Urothelium cell line (cell line): Measurements from ENCODE around the gene BZW1.

Experiments used
- DNase-seq: peaks from one replicate; pipeline ENCODE4 v3.0.0; 2011; ENCODE audit warnings: low spot score, mixed read lengths
- FAIRE-seq: peaks from 2 replicates; lab custom pipeline; 2011; peaks lifted over from hg19 to GRCh38; lab: Jason Lieb, UNC

The BZW1 gene

DNA sequence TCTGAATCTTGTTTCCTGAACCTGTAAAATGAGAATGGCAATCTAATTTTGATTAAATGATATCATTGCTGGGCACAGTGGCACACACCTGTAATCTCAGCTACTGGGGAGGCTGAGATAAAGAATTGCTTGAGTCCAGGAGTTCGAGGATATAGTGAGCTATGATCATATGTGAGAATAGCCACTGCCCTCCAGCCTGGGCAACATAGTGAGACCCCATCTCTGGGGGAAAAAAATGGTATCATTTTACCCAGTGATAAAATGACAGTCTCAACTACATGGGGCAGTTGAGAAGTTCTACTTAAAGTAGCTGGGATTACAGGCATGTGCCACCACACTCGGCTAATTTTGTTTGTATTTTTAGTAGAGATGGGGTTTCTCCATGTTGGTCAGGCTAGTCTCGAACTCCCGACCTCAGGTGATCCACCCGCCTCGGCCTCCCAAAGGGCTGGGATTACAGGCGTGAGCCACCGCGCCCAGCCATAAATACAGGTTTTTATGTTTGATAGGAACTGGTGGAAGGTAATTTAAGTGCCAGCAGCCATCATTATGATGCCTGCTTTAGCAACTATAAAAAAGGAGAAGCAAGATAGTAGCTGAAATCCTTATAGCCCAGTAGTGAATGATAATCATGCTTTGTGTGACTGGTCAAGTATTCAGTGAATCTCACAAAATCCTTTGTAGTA is 17.0 kb downstream of the BZW1 start:
- no peak for FAIRE-seq
- DNase-seq, result no peak

DNA sequence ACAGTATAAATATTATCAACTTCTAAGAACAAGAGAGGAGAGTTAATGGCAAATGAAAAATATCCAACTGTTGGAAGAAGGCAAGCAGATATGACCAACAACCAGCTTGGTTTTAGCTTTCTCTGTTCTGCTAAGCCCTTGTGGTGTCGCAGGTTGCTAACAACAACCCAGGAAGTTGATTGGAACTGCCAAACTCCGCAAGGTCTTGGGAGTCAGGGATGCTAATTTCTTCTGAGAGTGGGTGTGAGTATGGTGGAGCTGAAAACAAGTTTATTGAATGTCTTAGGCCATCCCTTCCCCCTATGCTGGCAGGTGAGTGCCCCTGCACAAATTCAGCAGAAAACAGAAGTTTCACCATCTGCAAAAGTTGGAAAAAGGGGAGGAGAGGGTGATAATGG is 17.5 kb downstream of the BZW1 start:
- DNase-seq (no peak), FAIRE-seq (no peak)

DNA sequence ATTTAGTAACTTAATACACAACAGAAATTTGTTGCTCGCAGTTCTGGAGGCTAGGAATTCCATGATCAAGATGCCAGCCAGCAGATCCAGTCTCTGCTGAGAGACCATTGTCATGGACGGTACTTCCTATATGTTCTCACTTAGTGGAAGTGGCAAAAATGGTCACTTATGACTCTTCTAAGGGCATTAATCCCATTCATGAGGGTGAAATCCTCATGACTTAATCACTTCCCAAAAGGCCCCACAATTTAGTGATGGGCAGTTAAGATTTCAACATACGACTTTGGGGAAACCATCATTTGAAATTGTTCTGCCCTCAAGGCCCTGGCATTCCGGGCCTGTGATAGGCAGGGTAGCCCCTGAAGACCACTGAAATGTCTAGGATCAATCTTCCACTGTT is 23.0 kb downstream of the BZW1 start:
- FAIRE-seq, result no peak

DNA sequence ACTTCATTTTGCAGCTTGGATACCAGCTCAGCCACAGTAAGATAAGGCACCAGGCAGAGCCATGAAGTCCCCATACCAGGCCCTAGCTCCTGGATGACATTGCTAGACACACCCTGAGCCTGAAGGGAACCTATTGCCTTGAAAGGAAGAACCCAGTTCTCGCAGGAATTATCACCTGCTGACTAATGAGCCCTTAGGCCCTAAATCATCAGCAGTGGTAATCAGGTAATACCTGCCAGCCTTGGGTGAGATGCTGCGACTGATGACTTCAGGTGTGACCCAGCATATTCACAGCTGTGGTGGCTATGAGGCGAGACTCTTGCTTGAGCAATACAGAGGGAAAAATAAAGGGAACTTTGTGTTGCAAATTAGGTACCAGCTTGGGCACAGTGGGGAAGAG is 27.8 kb downstream of the BZW1 start:
- DNase-seq, result no peak
- no peak for FAIRE-seq

More for the DNA sequence above, 23.0 kb downstream of the BZW1 start:
- no peak for DNase-seq

DNA sequence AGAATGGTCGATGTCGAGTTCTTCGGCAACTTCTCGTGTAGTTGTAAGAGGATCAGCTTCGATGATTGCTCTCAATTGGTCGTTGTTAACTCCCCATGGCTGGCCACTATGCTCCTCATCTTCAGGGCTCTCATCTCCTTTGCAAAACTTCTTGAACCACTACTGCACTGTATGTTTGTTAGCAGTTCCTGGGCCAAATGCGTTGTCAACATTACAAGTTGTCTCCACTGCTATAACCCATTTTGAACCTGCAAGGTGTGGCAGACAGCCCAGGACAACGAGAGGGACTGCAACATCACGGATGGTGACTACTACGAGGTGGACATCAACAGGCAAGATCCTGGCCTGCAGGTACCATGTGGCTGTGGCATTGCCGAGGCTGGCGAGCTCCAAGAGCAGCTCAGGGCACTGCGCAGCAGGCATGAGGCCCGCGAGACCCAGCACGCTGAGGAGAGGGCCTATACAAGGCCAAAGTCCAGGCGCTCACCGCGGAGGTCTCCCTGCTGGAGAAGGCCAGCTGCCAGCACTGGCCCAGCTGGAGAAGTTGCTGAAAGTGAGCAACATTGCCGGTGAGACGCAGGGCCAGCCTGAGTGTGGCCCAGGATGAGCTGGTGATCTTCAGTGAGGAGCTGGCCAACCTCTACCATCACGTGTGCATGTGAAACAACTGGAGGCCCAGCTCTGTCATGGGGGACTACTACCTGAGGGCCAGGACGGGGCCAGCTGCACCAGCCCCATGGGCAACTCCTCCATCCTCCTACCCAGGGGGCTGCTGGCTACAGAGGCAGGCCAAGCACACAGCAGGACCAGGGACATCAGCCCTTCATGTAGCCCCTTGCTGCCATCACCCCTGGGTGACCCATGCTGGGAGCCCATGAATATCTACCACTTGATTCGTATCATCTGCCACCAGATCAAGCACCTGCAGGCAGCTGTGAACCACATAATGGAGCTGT is 32.6 kb downstream of the BZW1 start:
- FAIRE-seq (no peak), DNase-seq (no peak)

DNA sequence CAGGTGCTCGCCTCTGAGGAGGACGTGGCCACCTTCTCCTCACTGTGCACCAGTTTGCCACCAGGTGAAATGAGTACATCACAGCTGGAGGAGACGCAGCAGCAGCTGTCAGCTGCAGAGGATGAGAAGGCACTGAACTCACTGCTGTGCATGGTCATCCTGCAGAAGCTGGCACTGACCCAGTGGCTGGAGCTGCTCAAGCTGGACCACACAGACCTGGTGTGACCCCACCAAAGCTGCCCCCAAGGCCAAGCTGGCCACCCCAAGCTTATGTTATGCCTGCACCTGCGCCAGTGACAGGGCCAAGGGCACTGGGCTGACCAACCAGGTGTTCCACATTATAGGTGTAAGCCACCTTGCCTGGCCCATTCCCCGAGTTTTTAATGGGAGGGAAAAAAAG is 33.5 kb downstream of the BZW1 start:
- no peak for DNase-seq
- FAIRE-seq, result no peak

DNA sequence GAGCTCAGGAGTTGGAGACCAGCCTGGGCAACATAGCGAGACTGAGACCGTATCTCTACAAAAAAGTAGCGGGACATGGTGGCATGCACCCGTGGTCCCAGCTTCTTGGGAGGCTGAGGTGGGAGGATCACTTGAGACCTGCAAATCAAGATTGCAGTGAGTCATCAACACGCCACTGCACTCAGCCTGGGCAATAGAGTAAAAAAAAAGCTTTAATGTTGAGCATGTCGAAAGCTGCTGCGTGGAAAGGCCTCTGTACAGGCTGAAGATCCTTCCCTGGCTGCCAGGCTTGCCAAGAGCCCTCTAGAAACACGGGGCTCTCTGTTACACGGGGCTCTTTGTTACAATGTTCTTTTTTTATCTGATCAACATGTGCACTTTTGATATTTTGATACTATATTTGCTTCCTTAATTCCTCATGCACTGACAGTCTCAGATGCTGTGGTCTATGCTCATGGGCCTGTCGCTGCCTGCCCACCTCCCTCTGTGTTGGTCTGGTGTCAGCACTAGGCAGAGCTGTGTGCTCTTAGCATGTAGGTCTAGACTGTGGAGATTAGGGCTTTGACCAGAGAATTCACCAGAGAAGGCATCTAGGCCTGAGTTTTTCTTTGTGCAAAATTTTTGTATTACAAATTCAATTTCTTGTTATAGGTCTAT is 34.1 kb downstream of the BZW1 start:
- no peak for DNase-seq
- FAIRE-seq, result no peak

DNA sequence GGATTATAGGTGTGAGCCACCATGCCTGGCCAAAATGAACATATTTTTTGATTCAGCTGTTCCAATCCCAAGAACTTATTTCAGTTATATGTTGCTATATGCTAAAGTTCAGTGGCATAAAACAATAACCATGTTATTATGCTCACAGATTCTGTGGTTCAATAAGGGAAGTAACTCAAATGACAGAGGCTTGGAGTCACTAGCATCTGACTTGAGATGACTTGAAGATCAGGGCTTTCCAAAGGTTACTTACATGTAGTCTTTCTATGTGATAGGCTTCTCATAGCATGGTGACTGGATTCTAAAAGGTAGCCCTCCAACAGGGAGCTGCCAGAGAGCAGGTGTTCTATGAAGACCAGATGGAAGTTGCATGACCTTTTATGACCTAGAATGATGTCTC is 35.6 kb downstream of the BZW1 start:
- no peak for DNase-seq
- no peak for FAIRE-seq

DNA sequence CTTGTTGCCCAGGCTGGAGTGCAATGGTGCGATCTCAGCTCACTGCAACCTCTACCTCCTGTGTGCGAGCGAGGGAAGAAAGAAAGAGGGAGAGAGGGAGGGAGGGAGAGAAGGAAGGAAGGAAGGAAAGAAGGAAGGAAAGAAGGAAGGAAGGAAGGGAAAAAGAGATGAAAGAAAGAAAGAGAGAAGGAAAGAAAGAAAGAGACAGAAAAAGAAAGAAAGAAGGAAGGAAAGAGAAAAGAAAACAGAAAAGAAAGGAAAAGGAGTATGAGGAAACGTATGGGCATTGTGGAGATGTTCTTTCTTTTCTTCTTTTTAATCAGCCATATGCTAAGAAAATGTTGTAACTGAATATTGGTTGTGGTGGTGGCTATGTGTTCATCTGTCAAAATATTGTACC is 36.2 kb downstream of the BZW1 start:
- no peak for FAIRE-seq
- no peak for DNase-seq

DNA sequence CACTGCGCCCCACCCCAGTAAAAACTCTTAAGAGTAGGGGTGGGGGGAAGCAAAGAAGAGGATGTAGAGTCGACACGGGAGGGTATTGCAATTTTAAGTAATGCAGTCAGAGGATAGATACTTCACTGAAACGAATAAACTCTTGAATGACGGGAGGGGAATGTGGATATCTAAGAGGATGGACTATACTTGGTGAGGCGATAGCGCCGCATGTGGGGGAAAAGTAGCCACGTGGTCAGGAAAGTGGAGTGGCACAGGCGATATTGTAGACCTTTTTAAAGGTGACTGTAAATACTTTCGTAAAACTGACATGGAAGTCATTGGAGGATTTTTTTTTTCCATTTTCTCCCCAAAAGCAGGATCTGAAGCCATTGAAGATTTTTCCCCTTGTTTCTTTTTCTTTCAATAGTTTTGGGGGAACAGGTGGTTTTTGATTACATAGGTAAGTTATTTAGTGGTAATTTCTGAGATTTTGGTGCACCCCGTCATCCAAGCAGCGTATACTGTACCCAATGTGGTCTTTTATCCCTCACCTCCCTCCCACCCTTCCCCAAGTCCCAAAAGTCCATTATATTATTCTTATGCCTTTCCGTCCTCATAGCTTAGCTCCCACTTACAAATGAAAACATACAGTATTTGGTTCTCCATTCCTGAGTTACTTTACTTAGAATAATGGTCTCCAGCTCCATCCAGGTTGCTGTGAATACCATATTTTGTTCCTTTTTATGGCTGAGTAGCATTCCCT is 39.0 kb downstream of the BZW1 start:
- DNase-seq (no peak), FAIRE-seq (no peak)

DNA sequence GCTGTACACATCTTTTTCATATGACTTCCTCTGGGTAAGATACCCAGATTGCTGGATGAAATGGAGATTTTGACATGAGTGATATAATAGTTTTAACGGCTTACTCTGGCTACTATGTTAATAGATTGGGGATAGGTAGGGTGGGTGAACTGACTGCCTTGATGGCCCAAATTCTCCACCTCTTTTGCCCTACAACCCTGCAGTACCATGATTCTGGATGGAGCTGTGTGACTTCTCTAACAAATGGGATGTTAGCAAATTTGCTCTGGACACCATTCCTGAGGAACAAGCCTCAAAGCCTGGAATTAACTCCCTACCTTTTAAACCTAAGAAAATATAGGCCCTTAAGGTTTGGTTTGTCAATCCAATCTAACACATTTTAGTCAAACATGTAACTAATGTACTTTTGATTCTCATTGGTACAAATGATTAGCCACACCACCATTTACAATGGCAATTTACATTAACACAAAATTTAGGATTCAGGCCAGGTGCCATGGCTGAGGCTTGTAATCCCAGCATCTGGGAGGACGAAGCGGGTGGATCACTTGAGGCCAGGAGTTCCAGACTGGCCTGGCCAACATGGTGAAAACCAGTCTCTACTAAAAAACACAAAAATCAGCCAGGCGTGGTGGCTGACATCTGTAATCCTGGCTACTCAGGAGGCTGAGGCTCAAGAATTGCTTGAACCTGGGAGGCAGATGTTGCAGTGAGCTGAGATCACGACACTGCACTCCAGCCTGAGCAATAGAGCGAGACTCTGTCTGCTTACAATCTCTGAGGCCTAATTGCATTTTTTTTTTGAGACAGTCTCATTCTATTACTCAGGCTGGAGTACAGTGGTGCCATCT is 39.9 kb downstream of the BZW1 start:
- DNase-seq, result no peak

DNA sequence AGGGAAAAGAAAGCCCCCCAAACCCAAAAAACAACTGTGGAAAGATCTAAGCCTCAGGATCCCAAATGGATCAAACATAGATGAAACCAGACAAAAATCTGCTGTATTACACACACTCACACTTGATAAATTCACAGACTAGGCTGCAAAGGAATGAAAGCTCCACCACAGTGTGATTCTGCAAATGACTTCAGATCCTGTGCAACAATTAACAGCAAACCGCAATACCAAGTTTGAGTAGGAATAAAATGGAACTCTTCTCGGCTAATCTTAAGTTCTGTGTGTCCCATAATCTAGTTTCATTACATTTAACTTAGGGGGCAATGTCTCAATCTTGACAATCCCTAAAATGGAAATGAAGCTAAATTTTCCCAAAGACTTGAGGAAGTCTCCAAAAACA is 40.9 kb downstream of the BZW1 start:
- no peak for FAIRE-seq

More for the DNA sequence above, 39.9 kb downstream of the BZW1 start:
- no peak for FAIRE-seq

DNA sequence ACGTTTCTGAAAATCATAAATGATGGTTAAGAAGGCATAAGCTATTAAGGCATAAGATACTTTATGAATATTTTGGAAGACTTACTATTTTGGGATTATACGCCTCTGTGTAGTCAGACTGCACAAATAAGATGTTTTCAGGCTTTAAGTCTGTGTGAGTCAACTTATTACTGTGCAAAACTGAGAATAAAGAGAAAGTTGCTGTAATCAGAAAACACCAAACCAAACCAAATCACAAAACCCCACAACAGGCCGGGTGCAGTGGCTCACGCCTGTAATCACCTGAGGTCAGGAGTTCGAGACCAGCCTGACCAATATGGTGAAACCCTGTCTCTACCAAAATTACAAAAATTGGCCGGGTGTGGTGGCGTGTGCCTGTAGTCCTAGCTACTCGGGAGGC is 45.1 kb downstream of the BZW1 start:
- DNase-seq (no peak), FAIRE-seq (no peak)

More for the DNA sequence above, 40.9 kb downstream of the BZW1 start:
- no peak for DNase-seq

DNA sequence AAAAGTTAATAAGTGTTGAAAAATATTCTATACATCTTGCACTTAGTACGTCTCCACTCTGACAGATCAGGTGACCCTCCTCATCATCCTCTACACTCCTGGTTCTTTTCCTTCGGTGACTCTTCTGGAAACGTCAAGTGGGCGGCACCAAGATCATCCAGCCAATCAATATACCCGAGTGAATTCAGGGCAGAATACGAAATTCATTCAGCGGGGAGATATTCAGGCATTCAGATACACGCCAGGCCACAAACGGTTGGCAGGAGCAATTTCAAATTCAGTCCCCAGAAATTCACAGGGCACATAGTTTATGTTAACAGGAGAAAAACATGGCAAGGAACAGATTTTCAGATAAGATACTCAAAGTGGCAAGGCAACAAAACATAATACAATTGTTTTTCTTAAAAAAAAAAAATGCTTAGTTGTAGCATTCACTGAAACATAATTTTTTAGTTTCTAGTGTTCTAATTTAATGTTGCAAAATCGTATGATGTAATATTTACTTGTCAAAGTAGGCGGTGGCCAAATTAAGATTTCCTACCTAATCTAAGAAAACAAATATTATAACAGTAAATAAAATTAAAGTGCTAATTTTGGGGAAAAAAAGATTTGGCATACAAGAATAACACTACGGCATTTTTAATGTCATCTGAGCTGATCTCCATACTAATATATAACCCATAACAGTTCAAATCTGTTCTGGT is 48.5 kb downstream of the BZW1 start:
- FAIRE-seq (no peak), DNase-seq (no peak)

DNA sequence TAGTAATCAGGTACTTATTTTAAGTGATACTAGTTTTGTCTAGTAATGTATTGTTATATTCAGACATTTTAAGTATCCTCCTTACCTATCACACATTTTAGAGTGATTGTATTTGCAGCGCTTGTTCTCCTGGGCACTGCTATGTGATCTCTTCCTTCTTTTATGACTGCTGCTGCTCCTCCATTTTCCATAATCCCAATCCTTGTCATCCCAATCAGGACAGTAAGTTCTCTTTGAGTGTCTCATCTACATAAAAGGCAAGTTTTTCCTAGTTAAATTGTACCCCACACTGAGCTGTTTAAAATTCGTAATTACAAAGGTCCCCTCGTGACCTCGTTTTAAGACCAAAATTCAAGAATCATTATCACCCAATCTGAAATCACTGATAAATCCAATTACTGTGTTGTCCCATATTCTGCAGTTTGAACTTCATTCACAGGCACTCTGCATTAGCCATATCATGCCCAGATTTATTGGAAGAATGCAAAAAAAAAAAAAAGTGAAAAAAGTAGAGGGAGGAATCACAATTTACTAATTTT is 50.0 kb downstream of the BZW1 start:
- FAIRE-seq (no peak), DNase-seq (no peak)

DNA sequence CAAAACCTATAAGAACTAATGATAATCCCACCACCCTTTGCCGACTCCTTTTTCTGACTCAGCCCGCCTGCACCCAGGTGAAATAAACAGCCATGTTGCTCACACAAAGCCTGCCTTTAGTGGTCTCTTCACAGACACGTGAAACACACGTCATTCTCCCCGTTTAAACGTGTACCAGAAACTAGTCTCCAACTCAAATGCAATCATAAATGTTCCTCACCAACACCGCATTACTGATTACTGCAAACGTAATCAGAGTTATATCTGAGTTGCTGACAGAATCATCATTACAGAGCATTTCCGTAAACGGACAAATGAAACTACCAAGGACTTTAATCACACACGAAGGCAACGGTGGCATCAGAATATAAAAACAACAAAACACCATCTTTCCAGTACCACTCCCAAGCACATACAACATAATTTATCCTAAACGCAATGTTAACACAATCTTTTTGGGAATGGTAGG is 50.9 kb downstream of the BZW1 start:
- DNase-seq (no peak), FAIRE-seq (no peak)

DNA sequence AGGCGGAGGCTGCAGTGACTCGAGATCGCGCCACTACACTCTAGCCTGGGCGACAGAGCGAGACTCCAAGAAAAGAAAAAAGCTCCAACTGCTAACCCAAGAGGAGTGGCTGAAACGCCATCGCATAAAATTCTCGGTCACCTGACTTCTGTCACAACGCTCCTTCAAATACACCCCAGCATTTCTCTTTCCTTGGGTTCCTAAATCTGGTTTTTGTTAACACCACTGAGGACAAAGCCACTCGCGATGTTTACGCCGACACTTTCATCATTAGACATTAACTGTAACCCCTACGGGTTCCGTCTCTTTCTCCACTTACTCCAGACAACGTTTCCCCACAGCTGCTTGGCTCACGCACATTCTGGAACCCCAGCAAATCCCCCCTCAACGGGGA is 52.1 kb downstream of the BZW1 start:
- FAIRE-seq (no peak), DNase-seq (no peak)

DNA sequence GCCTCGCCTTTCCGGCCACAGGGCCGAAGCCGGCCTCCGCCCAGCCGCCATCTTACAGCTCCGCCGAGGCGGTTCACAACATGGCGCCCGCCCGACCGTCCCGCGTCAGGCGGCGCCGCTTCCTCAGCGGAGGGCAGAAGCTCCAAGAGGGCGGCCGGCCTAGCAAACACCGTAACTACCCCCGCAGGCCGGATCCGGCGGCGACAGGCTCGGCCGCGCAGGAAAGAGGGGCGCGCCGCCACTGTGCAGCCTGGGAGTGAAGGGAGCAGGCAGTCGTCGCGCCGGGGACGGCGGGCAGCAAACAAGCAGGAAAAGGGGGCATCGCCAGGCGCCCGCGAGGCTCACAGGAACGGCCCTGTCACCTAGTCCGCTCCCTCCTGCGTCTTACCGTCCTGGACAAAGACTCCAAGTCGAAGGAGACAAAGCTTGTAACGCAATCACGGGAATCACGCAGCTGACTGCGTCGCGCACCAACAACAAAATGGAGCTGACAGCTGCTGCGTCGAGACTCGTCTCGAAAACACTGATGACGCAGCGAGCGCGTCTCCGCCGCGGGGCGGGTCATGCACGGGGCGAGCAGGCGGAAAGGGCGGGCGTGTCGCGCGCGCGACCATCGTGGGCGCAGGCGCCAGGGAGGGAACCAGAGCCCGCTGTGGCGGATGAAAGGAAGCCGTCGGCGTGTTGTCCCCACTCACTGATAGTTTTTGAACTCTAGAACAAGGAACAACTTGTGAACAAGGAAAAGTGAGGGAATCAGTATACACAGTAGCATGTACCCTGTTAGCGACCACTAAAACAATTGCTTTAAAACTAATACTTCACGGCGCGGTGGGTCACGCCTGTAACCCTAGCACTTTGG is 52.7 kb downstream of the BZW1 start, which contains the start of gene CLK1:
Gene CLK1 (minus strand): TSS at position 483 of the 859 bp plus-strand sequence. CDS start 2,796 bp downstream, outside the sequence.
- DNase-seq (peak; percentile 96), FAIRE-seq (peak; percentile 84)
